ENCODE data around the gene EFNA5. TPM values are rescaled to one million over a fixed set of nuclear protein-coding genes. Genes with fewer than 3 reads are reported as not detected.
A peak's percentile ranks its signal among the peaks of the same experiment; 100 is the strongest.

Gene EFNA5
- total RNA-seq, 1 experiment from 2014 or later: 1.6 TPM

GRCh38 chr5:107523029-107523680 lies 147.6 kb downstream of the EFNA5 start:
- peak; percentile 44 for DNase-seq (ENCODE audit: low read depth, low spot score)
- in situ Hi-C loops (cut with HindIII; ENCODE audit: low pct_unique_long_range_greater_than_20kb, low sequenced_read_pairs): no loop called here

GRCh38 chr5:107522456-107522855 lies 148.3 kb downstream of the EFNA5 start:
- in situ Hi-C loops (cut with HindIII; ENCODE audit: low pct_unique_long_range_greater_than_20kb, low sequenced_read_pairs): no loop called here
- no peak for DNase-seq (ENCODE audit: low read depth, low spot score)

- in situ Hi-C loops (cut with HindIII; ENCODE audit: low pct_unique_long_range_greater_than_20kb, low sequenced_read_pairs): no loop called here
- no peak for DNase-seq (ENCODE audit: low read depth, low spot score)
Observed at GRCh38 chr5:107519900-107520354, 150.8 kb downstream of the EFNA5 start.

GRCh38 chr5:107518616-107519015 lies 152.1 kb downstream of the EFNA5 start:
- DNase-seq (ENCODE audit: low read depth, low spot score): no peak
- in situ Hi-C loops (cut with HindIII; ENCODE audit: low pct_unique_long_range_greater_than_20kb, low sequenced_read_pairs): no loop called here

- in situ Hi-C loops (cut with HindIII; ENCODE audit: low pct_unique_long_range_greater_than_20kb, low sequenced_read_pairs): no loop called here
- DNase-seq (ENCODE audit: low read depth, low spot score): no peak
Observed at GRCh38 chr5:107518190-107518589, 152.5 kb downstream of the EFNA5 start.

DNA sequence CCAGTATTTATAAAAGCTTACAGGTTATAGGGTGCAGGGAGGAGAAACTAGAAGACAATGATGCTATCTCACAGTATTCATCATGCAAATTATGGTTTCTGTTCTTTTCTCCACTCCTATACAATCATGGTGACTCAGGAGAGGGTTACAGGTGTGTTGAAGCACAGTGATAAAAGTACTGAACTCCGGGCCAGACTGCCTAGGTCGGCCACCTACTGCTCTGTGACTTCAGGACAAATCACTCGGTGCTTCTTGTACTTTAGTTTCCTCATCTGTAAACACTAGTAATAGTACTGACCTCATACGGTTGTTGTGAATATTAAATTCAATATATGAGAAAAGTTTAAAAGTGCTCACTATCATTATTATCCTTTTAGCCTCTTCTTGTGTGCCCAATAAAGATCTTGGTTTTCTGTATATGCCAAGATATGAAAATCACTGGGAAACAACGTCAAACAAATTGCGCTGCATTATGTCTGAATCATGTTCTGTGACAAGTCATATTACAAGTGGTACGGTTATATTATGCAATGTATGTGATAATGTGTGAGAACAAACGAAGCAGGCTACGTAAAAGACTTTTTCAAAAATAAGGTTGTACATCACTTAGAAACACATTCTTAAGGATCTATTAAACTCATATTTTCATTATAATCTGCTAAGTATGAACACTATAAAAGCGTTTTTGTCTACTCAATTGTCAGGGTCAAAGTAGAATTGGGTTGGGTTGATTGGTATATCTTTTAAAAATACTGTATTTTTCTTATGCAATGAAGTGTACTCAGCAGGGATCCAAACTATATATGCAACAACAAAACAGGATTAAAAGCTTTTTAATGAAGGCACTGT lies 153.3 kb downstream of the EFNA5 start:
- in situ Hi-C loops (cut with HindIII; ENCODE audit: low pct_unique_long_range_greater_than_20kb, low sequenced_read_pairs): no loop called here
- no peak for DNase-seq (ENCODE audit: low read depth, low spot score)

DNA sequence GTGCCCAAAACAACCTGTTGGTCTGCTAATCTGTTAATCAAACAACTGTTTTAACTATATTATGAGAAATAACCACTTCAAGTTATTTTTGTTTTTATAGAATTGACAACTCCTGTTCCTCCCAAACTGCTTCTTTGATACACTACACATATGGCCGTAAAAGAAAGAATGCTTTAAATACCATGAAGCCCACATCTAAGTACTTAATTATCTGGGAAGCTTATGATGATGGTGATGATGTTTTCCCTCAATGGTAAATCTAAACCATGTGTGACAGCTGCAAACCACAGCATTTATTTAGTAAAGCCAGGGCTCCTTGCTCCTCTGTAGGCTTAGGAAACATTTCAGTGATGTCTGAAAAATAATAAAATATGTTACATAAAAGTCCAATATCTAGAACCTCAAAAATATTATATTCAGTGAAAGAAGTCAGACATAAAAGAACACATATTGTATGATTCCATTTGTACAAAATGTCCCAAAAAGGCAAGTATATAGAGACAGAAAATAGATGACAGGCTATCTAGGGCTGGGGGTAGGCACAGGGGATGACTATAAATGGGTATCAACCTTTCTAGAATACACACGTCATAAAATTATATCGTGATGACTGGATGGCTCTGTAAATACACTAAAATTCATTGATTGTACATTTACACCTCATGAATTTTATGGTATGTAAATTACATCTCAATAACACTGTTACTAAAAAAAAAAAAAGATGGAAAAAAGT lies 154.1 kb downstream of the EFNA5 start:
- DNase-seq (ENCODE audit: low read depth, low spot score): no peak
- in situ Hi-C loops (cut with HindIII; ENCODE audit: low pct_unique_long_range_greater_than_20kb, low sequenced_read_pairs): no loop called here

DNA sequence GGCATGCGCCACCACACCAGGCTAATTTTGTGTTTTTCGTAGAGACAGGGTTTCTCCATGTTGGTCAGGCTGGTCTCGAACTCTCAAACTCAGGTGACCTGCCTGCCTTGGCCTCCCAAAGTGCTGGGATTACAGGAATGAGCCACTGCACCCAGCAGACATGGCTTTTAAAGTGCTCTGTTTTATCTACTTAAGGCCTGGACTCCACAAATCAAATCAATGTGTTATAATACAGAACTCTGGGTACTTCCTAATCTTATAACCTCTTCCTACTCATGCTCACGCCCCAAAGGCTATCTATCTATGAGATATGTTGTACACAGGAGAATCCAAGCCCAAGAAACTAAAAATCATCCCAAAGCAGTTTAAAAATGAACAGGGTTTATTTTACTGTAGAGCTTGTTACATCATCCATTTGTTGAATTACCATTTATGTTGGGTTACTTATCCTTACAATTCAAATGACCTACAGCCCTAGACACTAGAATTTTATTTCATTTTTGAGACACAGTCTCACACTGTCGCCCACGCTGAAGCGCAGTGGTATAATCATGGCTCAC lies 155.1 kb downstream of the EFNA5 start:
- in situ Hi-C loops (cut with HindIII; ENCODE audit: low pct_unique_long_range_greater_than_20kb, low sequenced_read_pairs): no loop called here
- no peak for DNase-seq (ENCODE audit: low read depth, low spot score)

DNA sequence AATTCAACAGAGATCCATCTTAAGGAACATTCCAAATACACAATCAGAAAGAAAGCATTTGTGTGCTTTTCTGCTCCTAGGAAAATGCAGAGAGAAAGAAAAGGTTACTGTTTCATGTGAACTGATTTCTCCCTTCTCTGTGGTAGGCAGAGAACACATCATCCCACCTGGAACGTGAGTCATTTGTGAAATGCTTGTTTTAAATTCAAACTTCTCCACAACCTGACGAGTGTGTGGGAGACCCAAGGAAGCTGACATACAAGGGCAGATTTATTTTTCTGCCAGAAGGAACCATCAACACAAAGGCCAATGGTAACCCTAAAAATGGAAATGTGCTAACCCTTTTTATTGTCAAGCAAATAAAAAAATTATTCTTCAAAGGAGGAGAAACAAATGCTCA lies 156.4 kb downstream of the EFNA5 start:
- no peak for DNase-seq (ENCODE audit: low read depth, low spot score)
- in situ Hi-C loops (cut with HindIII; ENCODE audit: low pct_unique_long_range_greater_than_20kb, low sequenced_read_pairs): no loop called here

DNA sequence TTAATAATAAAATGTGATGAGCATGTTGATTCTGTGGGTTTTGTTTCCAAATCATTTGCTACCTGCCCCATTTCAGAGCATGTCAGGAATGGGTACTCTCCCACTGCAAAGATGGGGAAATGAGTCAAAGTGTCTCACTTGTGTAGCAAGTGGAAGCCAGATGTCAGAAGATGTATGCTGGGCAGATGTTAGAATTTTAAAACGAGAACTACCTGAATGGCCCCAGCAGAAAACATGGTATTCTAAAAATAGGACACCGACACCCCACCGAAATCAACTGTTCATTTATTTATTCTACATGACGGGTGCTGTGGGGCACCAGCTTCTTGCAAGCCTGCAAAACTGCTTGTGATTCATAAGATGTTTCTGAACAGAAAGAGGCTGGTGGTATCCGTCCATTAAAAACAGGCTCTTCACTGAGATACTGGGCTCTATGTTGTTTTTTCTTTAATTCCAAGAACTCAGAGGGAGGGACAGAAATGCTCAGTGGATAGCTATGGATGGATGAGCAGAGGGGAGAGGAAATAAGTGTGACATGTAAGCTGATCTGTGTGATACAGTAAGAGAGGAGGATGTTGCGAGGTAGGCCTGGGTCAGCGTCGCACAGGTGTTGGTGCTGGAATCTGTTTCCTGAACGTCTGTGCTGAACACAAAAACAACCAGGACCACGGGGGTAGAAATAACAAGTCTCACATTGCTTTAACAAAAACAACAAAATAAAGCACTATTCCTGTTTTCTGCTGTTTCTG lies 157.2 kb downstream of the EFNA5 start:
- in situ Hi-C loops (cut with HindIII; ENCODE audit: low pct_unique_long_range_greater_than_20kb, low sequenced_read_pairs): no loop called here
- no peak for DNase-seq (ENCODE audit: low read depth, low spot score)

- DNase-seq (ENCODE audit: low read depth, low spot score): no peak
- in situ Hi-C loops (cut with HindIII; ENCODE audit: low pct_unique_long_range_greater_than_20kb, low sequenced_read_pairs): no loop called here
Observed at GRCh38 chr5:107512029-107512428, 158.7 kb downstream of the EFNA5 start.

DNA sequence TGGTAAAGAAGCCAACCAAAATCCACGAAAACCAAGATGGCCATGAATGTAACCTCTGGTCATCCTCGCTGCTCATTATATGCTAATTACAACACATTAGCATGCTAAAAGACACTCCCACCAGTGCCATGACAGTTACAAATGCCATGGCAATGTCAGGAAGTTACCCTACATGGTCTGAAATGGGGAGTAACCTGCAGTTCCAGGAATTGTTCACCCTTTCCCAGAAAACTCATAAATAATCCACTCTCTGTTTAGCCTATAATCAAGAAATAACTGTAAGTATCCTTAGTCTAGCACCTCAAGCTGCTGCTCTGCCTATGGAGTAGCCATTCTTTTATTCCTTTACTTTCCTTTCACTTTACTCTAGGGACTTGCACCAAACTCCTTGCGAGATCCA lies 160.6 kb downstream of the EFNA5 start:
- in situ Hi-C loops (cut with HindIII; ENCODE audit: low pct_unique_long_range_greater_than_20kb, low sequenced_read_pairs): no loop called here
- DNase-seq (ENCODE audit: low read depth, low spot score): no peak

GRCh38 chr5:107508097-107508496 lies 162.6 kb downstream of the EFNA5 start:
- in situ Hi-C loops (cut with HindIII; ENCODE audit: low pct_unique_long_range_greater_than_20kb, low sequenced_read_pairs): no loop called here
- DNase-seq (ENCODE audit: low read depth, low spot score): no peak

DNA sequence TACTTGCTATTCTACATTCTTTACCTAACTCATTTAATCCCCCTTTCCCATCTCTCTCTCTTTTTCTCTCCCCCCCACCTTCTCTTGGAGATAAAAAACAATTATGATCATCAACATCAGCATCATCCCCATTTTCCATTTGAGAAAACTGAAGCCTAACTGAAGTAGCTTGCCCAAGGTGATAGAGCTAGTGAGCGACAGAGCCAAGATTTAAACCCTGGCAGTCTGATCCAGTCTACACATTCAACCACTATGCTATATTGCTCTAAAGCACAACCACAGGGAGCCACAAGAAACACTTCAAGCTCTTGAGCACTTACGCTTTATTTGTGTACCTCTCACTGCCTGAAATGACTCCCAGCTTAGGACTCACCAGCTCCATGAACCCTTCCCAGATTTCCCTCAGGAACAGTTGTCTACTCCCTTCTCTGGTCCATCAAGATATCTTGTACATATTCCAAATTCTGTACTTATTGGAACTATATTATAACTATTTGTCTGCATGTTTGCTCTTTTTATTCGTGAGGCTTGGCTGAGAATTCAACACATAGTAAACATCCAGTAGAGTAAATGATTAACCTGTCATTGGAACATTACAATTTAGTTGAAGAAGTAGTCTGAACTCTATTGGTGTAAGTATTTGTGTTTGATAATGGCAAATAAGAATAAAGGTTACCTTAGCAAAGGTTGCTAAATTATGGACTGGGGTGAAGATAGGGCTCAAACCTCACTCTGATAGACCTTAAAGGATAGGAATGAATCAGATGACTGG lies 164.8 kb downstream of the EFNA5 start:
- in situ Hi-C loops (cut with HindIII; ENCODE audit: low pct_unique_long_range_greater_than_20kb, low sequenced_read_pairs): no loop called here

GRCh38 chr5:107504424-107504823 lies 166.3 kb downstream of the EFNA5 start:
- DNase-seq (ENCODE audit: low read depth, low spot score): no peak
- in situ Hi-C loops (cut with HindIII; ENCODE audit: low pct_unique_long_range_greater_than_20kb, low sequenced_read_pairs): no loop called here

More for the DNA sequence above, 164.8 kb downstream of the EFNA5 start:
- DNase-seq (ENCODE audit: low read depth, low spot score): no peak

- in situ Hi-C loops (cut with HindIII; ENCODE audit: low pct_unique_long_range_greater_than_20kb, low sequenced_read_pairs): no loop called here
- DNase-seq (ENCODE audit: low read depth, low spot score): no peak
Observed at GRCh38 chr5:107502676-107503060, 168.1 kb downstream of the EFNA5 start.
